Stimulated activated naive B cell treated with anti-CD40 and anti-IgM and Interleukin-4, amounts not matched to agents 10 μg/mL and 1 μg/mL and 100 μg/mL, for 72 hours (primary cell): ENCODE data around the gene MFNG.
"Not testable (repeated sequence)": the region's sequence is repeated elsewhere in the genome, so short reads cannot be mapped to it uniquely, and the experiment has no call there.

Experiments used
- ATAC-seq, 2 donors: fragments of 150-1000 bp; cut with Tn5 transposase; replicated peaks; 2 replicates each; pipeline ENCODE4 v1.10.0; 2021; ENCODE audit warnings: moderate library complexity in 1 of 2
- DNase-seq: peaks from one replicate; pipeline ENCODE4 v3.0.0; 2021
- H3K27ac Mint-ChIP-seq: one replicate; pipeline ENCODE4 v1.8.0; 2022; ENCODE audit warnings: mild to moderate bottlenecking, mixed read lengths
- H3K27me3 Mint-ChIP-seq, 2 donors: one replicate each; pipeline ENCODE4 v1.8.0; 2022; ENCODE audit warnings: mixed read lengths in 2 of 2
- H3K36me3 Mint-ChIP-seq, 2 donors: one replicate each; pipeline ENCODE4 v1.8.0; 2022; ENCODE audit warnings: mixed read lengths in 2 of 2, mild to moderate bottlenecking in 1 of 2
- H3K4me1 Mint-ChIP-seq, 2 donors: one replicate each; pipeline ENCODE4 v1.8.0; 2022; ENCODE audit warnings: mixed read lengths in 2 of 2, mild to moderate bottlenecking in 1 of 2
- H3K4me3 Mint-ChIP-seq, 2 donors: one replicate each; pipeline ENCODE4 v1.8.0; 2022; ENCODE audit warnings: mild to moderate bottlenecking in 2 of 2, mixed read lengths in 2 of 2, moderate library complexity in 1 of 2
- H3K9me3 Mint-ChIP-seq, 2 donors: one replicate each; pipeline ENCODE4 v1.8.0; 2022; ENCODE audit warnings: mixed read lengths in 2 of 2, mild to moderate bottlenecking in 1 of 2

MFNG gene

GRCh38 chr22:37486224-37486845, at the start of gene MFNG:
Gene MFNG, minus strand, starts transcription at chr22:37486384. Its CDS starts 207 bp downstream, at chr22:37486177.
- peak within 1 kb of the TSS; percentile 98 for H3K27ac Mint-ChIP-seq
- H3K4me1 Mint-ChIP-seq, result peaks cover 46 to 50% of the 10 kb centered on the region in 2 donors
- peak; percentile 69 to 76 for ATAC-seq
- DNase-seq, result peak; percentile 80
- H3K9me3 Mint-ChIP-seq, result no peaks in the 10 kb centered on the region
- peaks cover 13 to 34% of the 10 kb centered on the region in 2 donors for H3K36me3 Mint-ChIP-seq
- peak within 1 kb of the TSS; percentile 88 to 99 for H3K4me3 Mint-ChIP-seq
- no peaks in the 10 kb centered on the region for H3K27me3 Mint-ChIP-seq

- H3K4me3 Mint-ChIP-seq, result no peak overlapping the region
- ATAC-seq, result no peak
- H3K36me3 Mint-ChIP-seq, result no peaks in the 10 kb centered on the region
- H3K4me1 Mint-ChIP-seq, result peaks cover 19 to 34% of the 10 kb centered on the region in 2 donors
- no peak overlapping the region for H3K27ac Mint-ChIP-seq
- no peaks in the 10 kb centered on the region for H3K9me3 Mint-ChIP-seq
- DNase-seq, result no peak
- peaks cover 9 to 14% of the 10 kb centered on the region in 2 donors for H3K27me3 Mint-ChIP-seq
These were observed 49.0 kb upstream of the MFNG start for GRCh38 chr22:37535159-37535558.

GRCh38 chr22:37534445-37534844, 48.3 kb upstream of the MFNG start:
- peaks cover 12 to 15% of the 10 kb centered on the region in 2 donors for H3K27me3 Mint-ChIP-seq
- H3K4me1 Mint-ChIP-seq, result peaks cover 21 to 32% of the 10 kb centered on the region in 2 donors
- H3K4me3 Mint-ChIP-seq, result no peak overlapping the region
- peak overlapping the region; percentile 7 for H3K27ac Mint-ChIP-seq
- DNase-seq (no peak), ATAC-seq (no peak)
- H3K36me3 Mint-ChIP-seq, result no peaks in the 10 kb centered on the region
- H3K9me3 Mint-ChIP-seq, result no peaks in the 10 kb centered on the region

- H3K4me3 Mint-ChIP-seq, result no peak overlapping the region
- no peaks in the 10 kb centered on the region for H3K9me3 Mint-ChIP-seq
- peak overlapping the region; percentile 7 for H3K27ac Mint-ChIP-seq
- H3K36me3 Mint-ChIP-seq, result no peaks in the 10 kb centered on the region
- ATAC-seq (peak; percentile 52 to 61), DNase-seq (peak; percentile 51)
- peaks cover 21 to 30% of the 10 kb centered on the region in 2 donors for H3K4me1 Mint-ChIP-seq
- H3K27me3 Mint-ChIP-seq, result peaks cover 9 to 14% of the 10 kb centered on the region in 2 donors
These were observed 47.8 kb upstream of the MFNG start for GRCh38 chr22:37533995-37534394.

- no peak for DNase-seq
- Mint-ChIP-seq H3K9me3 (no peaks in the 10 kb centered on the region), H3K27me3 (peaks cover 12 to 15% of the 10 kb centered on the region in 2 donors), H3K27ac (no peak overlapping the region), H3K4me3 (no peak overlapping the region), H3K4me1 (peaks cover 12 to 16% of the 10 kb centered on the region in 2 donors), H3K36me3 (no peaks in the 10 kb centered on the region)
- peak in 1 of 2 donors; percentile 36 for ATAC-seq
These were observed 43.6 kb upstream of the MFNG start for GRCh38 chr22:37529652-37530345.

GRCh38 chr22:37527952-37528351, 41.8 kb upstream of the MFNG start:
- H3K27ac Mint-ChIP-seq, H3K4me1 Mint-ChIP-seq, DNase-seq, ATAC-seq, H3K36me3 Mint-ChIP-seq, H3K9me3 Mint-ChIP-seq, H3K4me3 Mint-ChIP-seq: not testable (repeated sequence)
- peaks cover 26 to 27% of the 10 kb centered on the region in 2 donors for H3K27me3 Mint-ChIP-seq

DNA sequence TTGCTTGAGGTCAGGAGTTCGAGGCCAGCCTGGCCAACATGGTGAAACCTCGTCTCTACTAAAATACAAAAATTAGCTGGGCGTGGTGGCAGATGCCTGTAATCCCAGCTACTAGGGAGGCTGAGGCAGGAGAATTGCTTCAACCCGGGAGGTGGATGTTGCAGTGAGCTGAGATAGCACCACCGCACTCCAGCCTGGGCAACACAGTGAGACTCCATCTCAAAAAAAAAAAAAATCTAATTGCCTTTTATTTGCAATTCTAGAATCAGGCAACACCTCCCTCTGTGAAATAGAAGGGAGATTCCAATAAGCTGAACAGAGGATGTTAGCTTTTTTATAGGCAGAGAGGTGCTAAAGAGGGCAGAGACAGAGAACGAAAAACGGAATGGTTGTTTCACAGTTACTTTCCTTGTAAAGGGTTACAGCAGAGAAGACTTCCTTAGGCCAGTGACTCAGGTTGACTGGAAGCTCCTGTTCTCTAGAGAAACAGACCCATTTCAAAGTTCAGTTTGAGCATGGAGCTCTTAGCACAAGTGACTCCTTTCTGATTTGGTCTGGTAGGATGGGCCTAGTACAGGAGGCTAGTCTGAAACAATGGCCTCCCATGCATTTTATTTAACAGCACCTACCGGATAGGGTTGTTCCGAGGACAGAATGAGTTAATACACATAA, 41.0 kb upstream of the MFNG start:
- not testable (repeated sequence) for H3K36me3 Mint-ChIP-seq, ATAC-seq, DNase-seq, H3K4me3 Mint-ChIP-seq, H3K27ac Mint-ChIP-seq, H3K4me1 Mint-ChIP-seq, H3K9me3 Mint-ChIP-seq
- H3K27me3 Mint-ChIP-seq, result peaks cover 33 to 34% of the 10 kb centered on the region in 2 donors

DNA sequence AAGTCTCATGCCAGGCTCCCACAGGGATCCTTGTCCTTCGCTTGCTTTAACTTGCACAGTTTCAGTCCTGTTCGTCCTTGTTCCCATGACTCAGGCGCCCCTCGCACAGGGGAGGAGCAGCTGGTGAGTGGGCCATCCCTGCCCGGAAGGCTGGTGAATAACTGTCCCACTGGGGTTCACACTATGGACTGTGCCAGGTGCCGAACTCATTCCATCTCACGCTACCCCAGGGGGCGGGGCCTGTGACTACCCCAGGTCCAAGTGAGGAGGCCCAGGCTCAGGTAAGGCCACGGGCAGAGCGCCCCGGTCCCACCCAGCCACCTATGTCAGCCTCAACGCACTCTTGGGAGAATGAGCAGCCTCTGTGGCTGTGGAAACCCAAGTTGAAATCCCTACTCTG, 40.2 kb upstream of the MFNG start:
- H3K9me3 Mint-ChIP-seq, result no peaks in the 10 kb centered on the region
- no peak overlapping the region for H3K27ac Mint-ChIP-seq
- H3K4me3 Mint-ChIP-seq, result no peak overlapping the region
- peaks cover 39 to 41% of the 10 kb centered on the region in 2 donors for H3K27me3 Mint-ChIP-seq
- peaks cover 0 to 2% of the 10 kb centered on the region in 2 donors for H3K4me1 Mint-ChIP-seq
- no peak for ATAC-seq
- DNase-seq, result no peak
- no peaks in the 10 kb centered on the region for H3K36me3 Mint-ChIP-seq

DNA sequence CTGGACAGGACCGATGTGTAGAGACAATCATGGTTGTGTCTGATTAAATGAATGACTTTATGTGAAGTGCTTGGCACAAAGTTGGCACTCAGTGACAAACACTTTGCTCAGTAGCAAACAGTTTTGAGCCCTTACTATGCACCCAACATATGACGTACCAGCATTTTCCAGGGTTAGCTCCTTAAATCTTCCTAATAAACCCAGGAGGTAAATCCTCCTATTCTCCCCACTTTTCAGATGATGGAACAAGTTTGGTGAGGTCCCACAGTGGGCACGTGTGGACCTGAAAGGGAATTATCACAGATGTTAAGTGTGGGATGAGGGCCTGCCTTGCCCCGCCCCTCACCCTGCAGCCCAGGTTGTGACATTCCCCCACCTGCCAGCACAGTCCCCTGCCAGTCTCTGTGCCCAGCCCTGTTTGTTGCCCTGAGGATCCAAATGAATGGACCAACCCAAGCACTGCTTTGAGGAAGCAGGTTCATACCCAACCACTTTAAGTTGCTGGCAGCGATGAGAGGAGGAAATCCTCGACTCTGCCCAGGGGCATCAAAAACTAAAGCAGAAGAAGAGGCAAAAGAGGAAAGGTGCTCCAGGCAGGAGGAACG, 39.7 kb upstream of the MFNG start:
- Mint-ChIP-seq H3K9me3 (no peaks in the 10 kb centered on the region), H3K27me3 (peaks cover 40 to 42% of the 10 kb centered on the region in 2 donors), H3K36me3 (no peaks in the 10 kb centered on the region), H3K4me3 (no peak overlapping the region), H3K4me1 (peaks cover 0 to 2% of the 10 kb centered on the region in 2 donors), H3K27ac (no peak overlapping the region)
- no peak for DNase-seq
- no peak for ATAC-seq

GRCh38 chr22:37525073-37525745, 39.0 kb upstream of the MFNG start:
- Mint-ChIP-seq H3K36me3 (no peaks in the 10 kb centered on the region), H3K4me3 (no peak overlapping the region), H3K27ac (no peak overlapping the region), H3K27me3 (peaks cover 44 to 46% of the 10 kb centered on the region in 2 donors), H3K9me3 (no peaks in the 10 kb centered on the region), H3K4me1 (peaks cover 0 to 2% of the 10 kb centered on the region in 2 donors)
- DNase-seq (no peak), ATAC-seq (no peak)

- Mint-ChIP-seq H3K4me3 (no peak overlapping the region), H3K27me3 (peaks cover 49 to 66% of the 10 kb centered on the region in 2 donors), H3K4me1 (peaks cover 2 to 8% of the 10 kb centered on the region in 2 donors), H3K36me3 (peaks cover 0 to 3% of the 10 kb centered on the region in 2 donors), H3K27ac (no peak overlapping the region), H3K9me3 (no peaks in the 10 kb centered on the region)
- ATAC-seq (no peak), DNase-seq (no peak)
These were observed 36.3 kb upstream of the MFNG start for GRCh38 chr22:37522482-37522881.

DNA sequence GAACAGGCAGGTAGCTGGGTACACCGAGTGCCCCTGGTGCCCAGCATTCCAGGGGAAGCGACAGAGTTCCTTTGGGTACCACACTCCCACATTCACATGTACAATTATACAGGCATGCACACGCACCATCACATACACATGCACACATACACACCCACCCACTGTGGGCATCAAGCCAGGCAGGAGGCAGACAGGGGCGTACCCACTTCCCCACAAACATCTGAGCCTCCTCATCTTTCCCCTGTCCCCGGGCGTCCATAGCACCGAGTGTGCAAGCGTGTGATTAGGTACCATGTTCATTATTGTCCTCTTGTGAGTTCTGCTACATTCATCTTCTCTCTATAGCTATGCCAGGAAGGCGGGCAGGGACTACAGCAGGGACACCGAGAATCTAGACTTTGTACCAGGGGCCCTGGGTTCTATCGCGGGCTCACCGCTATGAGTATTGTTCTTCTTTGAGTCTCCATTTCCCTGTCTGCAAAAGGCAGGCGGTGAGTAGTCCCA, 35.1 kb upstream of the MFNG start:
- DNase-seq, result no peak
- Mint-ChIP-seq H3K27me3 (peaks cover 50 to 67% of the 10 kb centered on the region in 2 donors), H3K27ac (no peak overlapping the region), H3K4me1 (peaks cover 2 to 8% of the 10 kb centered on the region in 2 donors), H3K4me3 (no peak overlapping the region), H3K9me3 (peaks cover 0 to 2% of the 10 kb centered on the region in 2 donors), H3K36me3 (peaks cover 0 to 3% of the 10 kb centered on the region in 2 donors)
- ATAC-seq, result no peak

DNA sequence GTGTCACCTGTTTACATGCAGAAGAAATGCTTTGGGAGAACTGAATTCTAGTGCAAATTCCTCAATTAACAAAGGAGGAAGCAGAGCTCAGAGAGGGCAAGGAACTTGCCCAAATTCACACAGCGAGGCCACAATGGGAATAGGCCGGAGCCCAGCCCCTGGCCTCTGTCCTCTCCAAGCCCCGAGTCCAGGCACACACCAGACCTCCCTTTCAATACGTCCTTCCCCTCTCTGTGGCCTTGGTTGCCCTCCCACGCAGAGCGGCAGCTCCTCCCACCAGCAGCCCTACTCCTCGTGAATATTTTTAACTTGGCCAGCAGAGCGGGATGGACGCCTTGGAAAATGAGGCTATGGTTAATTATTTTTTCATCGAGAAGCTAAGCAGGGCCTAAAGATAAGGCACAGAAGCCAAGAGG, 34.6 kb upstream of the MFNG start:
- Mint-ChIP-seq H3K27ac (no peak overlapping the region), H3K36me3 (peaks cover 0 to 3% of the 10 kb centered on the region in 2 donors), H3K4me3 (no peak overlapping the region), H3K9me3 (peaks cover 0 to 4% of the 10 kb centered on the region in 2 donors), H3K27me3 (peaks cover 50 to 68% of the 10 kb centered on the region in 2 donors), H3K4me1 (peaks cover 2 to 8% of the 10 kb centered on the region in 2 donors)
- DNase-seq (no peak), ATAC-seq (no peak)
